Astrocyte of the spinal cord (primary cell): ENCODE measurements around the gene THYN1.

Experiments used
- DNase-seq: peaks from one replicate; pipeline ENCODE4 v3.0.0; 2011; ENCODE audit warnings: low read depth, low spot score
- H3K4me3 ChIP-seq: 2 replicates; pipeline ENCODE4 v1.5.1; 2011; ENCODE audit warnings: low read depth, mild to moderate bottlenecking, low read length, moderate library complexity
- in situ Hi-C: cut with HindIII; loops from 2 replicates; pipeline ENCODE4 v1.10.0; 2017; ENCODE audit warnings: low sequenced_read_pairs
- TF ChIP-seq, protein P1 (sequence below): IDR thresholded peaks from 2 replicates; pipeline ENCODE4 v1.5.1; 2012; ENCODE audit warnings: low read depth, mild to moderate bottlenecking, low read length, inconsistent platforms

The THYN1 gene

DNA sequence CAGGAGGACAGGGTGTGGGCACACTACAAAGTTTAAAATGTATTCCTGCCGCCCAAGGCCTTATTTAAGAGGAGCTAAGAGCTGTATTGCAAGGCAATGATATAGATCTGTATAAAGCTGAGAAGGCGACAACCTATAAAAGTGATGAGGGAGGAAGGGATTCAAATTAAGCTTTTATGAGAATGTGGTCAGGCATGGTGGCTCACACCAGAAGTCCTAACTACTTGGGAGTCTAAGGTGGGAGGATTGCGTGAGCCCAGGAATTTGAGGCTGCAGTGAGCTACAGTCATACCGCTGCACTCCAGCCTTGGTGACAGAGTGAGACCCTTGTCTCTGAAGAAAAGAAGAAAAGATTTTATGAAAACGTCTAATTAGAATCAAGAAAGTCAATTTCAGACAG is 13.3 kb upstream of the THYN1 start:
- in situ Hi-C loops = no loop called here
- DNase-seq = no peak
- TF ChIP-seq, protein P1, sequence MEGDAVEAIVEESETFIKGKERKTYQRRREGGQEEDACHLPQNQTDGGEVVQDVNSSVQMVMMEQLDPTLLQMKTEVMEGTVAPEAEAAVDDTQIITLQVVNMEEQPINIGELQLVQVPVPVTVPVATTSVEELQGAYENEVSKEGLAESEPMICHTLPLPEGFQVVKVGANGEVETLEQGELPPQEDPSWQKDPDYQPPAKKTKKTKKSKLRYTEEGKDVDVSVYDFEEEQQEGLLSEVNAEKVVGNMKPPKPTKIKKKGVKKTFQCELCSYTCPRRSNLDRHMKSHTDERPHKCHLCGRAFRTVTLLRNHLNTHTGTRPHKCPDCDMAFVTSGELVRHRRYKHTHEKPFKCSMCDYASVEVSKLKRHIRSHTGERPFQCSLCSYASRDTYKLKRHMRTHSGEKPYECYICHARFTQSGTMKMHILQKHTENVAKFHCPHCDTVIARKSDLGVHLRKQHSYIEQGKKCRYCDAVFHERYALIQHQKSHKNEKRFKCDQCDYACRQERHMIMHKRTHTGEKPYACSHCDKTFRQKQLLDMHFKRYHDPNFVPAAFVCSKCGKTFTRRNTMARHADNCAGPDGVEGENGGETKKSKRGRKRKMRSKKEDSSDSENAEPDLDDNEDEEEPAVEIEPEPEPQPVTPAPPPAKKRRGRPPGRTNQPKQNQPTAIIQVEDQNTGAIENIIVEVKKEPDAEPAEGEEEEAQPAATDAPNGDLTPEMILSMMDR = no peak
- no peak overlapping the region for H3K4me3 ChIP-seq

DNA sequence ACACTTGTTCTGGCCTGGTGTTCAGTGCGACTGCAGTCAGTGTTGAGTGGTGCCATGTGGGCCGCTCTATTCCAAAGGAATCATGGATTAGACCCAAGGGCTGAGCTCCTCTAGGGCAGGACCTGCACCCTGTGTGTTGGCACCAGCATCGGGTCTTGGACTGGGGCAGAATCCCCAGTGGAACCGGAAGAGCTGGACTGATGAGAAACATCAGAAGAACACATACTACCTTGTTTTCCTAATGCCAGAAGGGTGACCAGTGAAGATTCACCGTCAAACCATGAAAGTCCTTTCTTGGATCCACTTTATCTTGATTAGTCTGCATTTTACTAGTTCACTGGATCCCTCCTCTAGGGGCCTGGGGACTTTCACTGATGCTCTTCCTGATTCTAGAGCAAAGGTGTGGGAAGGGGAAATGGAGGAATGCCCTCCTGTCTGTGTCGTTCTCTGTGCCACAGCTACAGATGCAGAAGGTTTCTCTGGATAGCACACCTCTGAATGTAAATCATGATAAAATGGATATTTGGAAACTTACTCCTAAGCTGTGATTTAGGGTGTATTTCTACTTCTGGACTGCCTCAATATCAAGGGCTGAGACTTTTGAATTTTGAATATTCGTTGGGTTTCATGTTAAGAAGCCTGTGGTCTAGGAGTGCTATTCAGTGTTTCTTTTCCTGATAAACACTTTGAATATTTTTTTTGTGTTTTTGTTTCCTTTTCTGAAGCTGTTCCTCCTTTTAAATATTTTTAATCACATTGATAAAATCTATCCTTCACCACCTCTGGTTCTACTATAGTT is 12.0 kb upstream of the THYN1 start:
- H3K4me3 ChIP-seq = no peak overlapping the region
- in situ Hi-C loops = no loop called here
- TF ChIP-seq, protein P1 = no peak
- no peak for DNase-seq

DNA sequence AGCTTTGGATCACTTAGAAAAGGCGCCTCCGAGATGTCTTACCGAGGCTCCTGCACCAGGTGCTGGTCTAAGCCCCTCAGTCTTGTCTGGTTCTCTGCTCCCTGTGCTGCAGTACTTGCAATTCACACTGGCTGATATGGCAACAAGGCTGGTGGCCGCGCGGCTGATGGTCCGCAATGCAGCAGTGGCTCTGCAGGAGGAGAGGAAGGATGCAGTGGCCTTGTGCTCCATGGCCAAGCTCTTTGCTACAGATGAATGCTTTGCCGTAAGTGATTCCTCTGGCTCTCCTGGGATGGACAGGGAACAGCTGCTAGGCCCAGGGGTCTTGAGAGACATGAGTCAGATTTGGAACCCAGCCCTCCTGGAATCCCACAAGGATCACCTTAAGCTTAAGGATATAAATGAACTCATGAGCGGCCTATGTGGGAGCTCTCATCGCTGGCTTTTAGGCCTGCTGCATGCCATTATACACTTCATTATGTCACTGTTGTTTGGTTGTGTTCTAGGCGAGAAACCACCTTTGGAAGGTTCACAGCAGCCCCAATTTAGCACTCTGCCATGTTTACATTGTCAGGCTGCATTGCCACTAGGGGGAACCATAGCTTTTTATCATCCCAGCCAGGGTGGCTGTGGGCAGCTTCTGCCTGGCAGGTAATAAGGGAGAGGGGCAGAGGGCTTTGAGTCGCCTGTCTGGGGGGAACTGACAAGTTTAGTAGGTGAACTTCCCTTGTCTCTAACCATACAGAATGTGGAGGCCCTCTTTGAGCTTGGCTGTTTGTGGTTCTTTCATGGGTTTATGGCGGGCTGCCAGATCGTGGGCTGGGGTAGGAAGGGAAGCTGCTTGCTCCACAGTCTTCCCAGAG is 8.7 kb upstream of the THYN1 start:
- in situ Hi-C loops = no loop called here
- TF ChIP-seq, protein P1 = peak; percentile 64
- DNase-seq = peak; percentile 10
- H3K4me3 ChIP-seq = no peak overlapping the region

DNA sequence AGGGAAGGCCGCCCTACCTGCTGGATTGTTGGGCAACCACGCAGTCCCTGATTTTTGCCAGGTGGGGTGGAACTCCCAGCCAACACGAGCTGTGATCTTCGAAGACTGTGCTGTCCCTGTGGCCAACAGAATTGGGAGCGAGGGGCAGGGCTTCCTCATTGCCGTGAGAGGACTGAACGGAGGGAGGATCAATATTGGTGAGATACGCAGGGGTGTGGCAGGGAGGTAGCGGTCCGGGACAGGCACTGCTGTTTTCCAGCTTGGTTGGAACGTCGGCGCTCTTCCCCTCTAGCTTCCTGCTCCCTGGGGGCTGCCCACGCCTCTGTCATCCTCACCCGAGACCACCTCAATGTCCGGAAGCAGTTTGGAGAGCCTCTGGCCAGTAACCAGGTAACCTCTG is 7.8 kb upstream of the THYN1 start:
- TF ChIP-seq, protein P1 = no peak
- in situ Hi-C loops = no loop called here
- DNase-seq = no peak
- H3K4me3 ChIP-seq = no peak overlapping the region

DNA sequence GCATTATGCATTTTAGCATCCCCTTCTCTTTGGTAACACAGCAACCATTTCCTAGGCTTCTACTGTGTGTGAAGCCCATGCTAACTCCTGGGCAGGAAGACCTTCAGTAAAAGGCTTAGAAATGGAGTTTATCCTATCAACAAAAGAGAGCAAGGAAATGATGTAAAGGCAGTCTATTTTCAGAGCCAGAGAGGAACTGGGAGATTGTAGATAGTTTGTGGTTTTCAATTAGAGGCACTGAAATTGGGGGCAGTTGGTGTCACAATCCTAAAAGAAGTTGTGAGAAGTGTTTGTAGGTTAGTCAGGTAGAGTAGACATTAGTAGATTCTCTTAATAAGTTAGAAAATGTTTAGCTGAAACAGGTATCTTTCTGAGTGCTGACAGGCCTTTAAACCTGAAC is 7.4 kb upstream of the THYN1 start:
- TF ChIP-seq, protein P1 = no peak
- no peak overlapping the region for H3K4me3 ChIP-seq
- in situ Hi-C loops = no loop called here
- DNase-seq = no peak

DNA sequence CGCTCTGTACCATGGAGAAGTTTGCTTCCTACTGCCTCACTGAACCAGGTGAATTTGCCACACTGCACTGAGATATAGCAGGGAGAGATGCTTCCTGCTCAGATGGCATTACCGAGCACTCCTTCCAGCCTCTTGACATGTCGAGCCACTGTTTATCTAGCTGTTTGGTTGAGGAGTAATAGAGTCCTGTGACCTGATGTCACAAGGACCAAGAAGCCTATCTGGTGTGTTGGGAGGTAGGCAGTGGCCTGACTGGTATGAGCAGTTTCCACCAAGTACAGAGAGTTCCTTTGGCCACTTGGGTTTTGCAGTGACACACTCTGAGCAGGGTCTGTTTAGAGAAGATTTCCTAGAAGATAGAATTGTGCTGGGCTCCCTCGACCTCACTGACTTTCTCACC is 5.4 kb upstream of the THYN1 start:
- TF ChIP-seq, protein P1 = no peak
- H3K4me3 ChIP-seq = no peak overlapping the region
- in situ Hi-C loops = no loop called here
- DNase-seq = no peak
